Prostate gland (tissue), 2 donors: ENCODE data around the gene HSPH1. TPM values are rescaled to one million over a fixed set of nuclear protein-coding genes. Genes with fewer than 3 reads are reported as not detected.

ENCODE experiments used
- DNase-seq: peaks from one replicate; pipeline ENCODE4 v3.0.0-alpha.2; 2019; ENCODE audit warnings: low spot score
- H3K27ac ChIP-seq, 2 donors: fragments of 200-600 bp; sonication (generic); 2 replicates each; pipeline ENCODE4 v1.5.1; 2017 to 2019
- H3K27me3 ChIP-seq: fragments of 200-600 bp; sonication (generic); replicated peaks from 2 replicates; pipeline ENCODE4 v1.5.1; 2019; ENCODE audit not compliant: insufficient read depth
- H3K36me3 ChIP-seq, 2 donors: fragments of 200-600 bp; sonication (generic); 1 replicate in 1 of 2; 2 replicates in 1 of 2; pipeline versions ENCODE4 v1.5.1 to v1.8.1; 2017 to 2019
- H3K4me1 ChIP-seq: fragments of 200-600 bp; sonication (generic); replicated peaks from 2 replicates; pipeline ENCODE4 v1.5.1; 2019
- H3K4me3 ChIP-seq, 2 donors: fragments of 200-600 bp; sonication (generic); 2 replicates each; pipeline ENCODE4 v1.5.1; 2017 to 2019
- H3K9me3 ChIP-seq: fragments of 200-600 bp; sonication (generic); 2 replicates; pipeline ENCODE4 v1.5.1; 2017
- POLR2A ChIP-seq: fragments of 450-650 bp; IDR thresholded peaks from one replicate; pipeline ENCODE4 v1.6.1; 2016; ENCODE audit warnings: antibody characterized with exemption, mild to moderate bottlenecking
- POLR2AphosphoS5 ChIP-seq: sonication (generic); formaldehyde crosslinking; IDR thresholded peaks from one replicate; pipeline ENCODE4 v1.6.1; 2017; ENCODE audit warnings: antibody characterized with exemption
- WGBS: methylation state at CpG from one replicate; pipeline ENCODE4 v1.1.5; 2018; 5-methylcytosine and 5-hydroxymethylcytosine counted together
- intact Hi-C: fragments of 100-400 bp; cut with DNase I; formaldehyde crosslinking; loops from one replicate; pipeline ENCODE4 v1.14.2; 2022
- total RNA-seq, 2 donors: library from RNA; depleted of rRNA; stranded (reverse); fragments of >200 nt; gene quantifications; one replicate each; pipeline ENCODE4 v1.1.0, GENCODE V29; 2016
- TF ChIP-seq, protein P1 (sequence below), 4 experiments: fragments of 200-600 bp in 2 of 4; fragments of 450-650 bp in 2 of 4; sonication (generic) in 2 of 4; IDR thresholded peaks; 1 replicate in 3 of 4; 2 replicates in 1 of 4; pipeline ENCODE4 v1.5.1; 2016 to 2019; ENCODE audit warnings: antibody characterized with exemption in 4 of 4, mild to moderate bottlenecking in 2 of 4, moderate library complexity in 2 of 4

HSPH1 gene
- total RNA-seq, 2 donors from 2014 or later: 33.5 to 60.6 TPM

DNA sequence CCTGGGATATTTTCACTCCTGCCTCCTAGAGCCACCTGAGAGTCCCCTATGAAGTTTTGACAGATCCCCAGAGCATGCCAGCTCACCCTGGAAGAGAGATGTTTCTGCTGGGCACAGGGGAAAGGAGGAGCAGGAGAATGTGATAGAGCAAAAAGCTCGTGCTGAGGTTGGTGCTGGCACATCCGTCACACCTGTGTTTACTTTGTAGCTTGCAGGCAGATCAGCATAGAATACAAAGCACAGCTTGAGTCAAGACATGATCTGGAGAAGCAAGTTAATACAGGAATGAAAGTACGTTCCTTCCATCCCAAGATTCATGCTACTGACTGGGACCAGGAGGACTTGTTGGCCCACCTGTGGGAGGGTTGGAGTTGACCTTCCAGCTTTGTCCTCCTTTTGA is 46.1 kb downstream of the HSPH1 start:
- intact Hi-C loops: no loop called here
- no peaks in the 10 kb centered on the region for H3K9me3 ChIP-seq
- H3K27me3 ChIP-seq: no peaks in the 10 kb centered on the region
- TF ChIP-seq, protein P1, sequence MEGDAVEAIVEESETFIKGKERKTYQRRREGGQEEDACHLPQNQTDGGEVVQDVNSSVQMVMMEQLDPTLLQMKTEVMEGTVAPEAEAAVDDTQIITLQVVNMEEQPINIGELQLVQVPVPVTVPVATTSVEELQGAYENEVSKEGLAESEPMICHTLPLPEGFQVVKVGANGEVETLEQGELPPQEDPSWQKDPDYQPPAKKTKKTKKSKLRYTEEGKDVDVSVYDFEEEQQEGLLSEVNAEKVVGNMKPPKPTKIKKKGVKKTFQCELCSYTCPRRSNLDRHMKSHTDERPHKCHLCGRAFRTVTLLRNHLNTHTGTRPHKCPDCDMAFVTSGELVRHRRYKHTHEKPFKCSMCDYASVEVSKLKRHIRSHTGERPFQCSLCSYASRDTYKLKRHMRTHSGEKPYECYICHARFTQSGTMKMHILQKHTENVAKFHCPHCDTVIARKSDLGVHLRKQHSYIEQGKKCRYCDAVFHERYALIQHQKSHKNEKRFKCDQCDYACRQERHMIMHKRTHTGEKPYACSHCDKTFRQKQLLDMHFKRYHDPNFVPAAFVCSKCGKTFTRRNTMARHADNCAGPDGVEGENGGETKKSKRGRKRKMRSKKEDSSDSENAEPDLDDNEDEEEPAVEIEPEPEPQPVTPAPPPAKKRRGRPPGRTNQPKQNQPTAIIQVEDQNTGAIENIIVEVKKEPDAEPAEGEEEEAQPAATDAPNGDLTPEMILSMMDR (IDR thresholded peaks at IDR 0.05): no peak
- TF ChIP-seq POLR2A: no peak
- peak; percentile 30 for TF ChIP-seq POLR2AphosphoS5
- peak; percentile 40 for DNase-seq
- no peaks in the 10 kb centered on the region for H3K36me3 ChIP-seq
- H3K4me3 ChIP-seq: no peak overlapping the region
- no peak overlapping the region for H3K27ac ChIP-seq
- no peaks in the 10 kb centered on the region for H3K4me1 ChIP-seq
- WGBS: 60% methylated on average over 3 of the region's 3 CpGs

DNA sequence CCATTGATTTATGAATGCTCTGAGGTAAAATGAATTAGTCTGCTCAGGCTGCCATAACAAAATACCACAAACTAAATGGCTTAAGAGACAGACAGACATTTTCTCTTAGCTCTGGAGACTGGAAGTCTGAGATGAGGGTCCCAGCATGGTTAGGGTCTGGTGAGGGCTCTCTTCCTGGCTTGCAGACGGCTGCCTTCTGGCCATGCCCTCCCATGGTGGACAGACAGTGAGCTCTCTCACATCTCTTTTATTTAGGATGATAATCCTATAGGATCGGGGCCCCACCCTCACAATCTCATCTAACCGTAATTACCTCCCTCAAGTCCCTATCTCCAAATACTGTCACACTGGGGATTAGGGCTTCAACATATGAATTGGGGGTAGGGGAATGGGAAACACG is 47.1 kb downstream of the HSPH1 start:
- no peak overlapping the region for H3K27ac ChIP-seq
- no peak for DNase-seq
- H3K4me3 ChIP-seq: no peak overlapping the region
- H3K9me3 ChIP-seq: no peaks in the 10 kb centered on the region
- TF ChIP-seq POLR2AphosphoS5: no peak
- TF ChIP-seq POLR2A: no peak
- TF ChIP-seq, protein P1 (IDR thresholded peaks at IDR 0.05): no peak
- 78% methylated on average over 4 of the region's 4 CpGs for WGBS
- intact Hi-C loops: no loop called here
- H3K4me1 ChIP-seq: no peaks in the 10 kb centered on the region
- no peaks in the 10 kb centered on the region for H3K36me3 ChIP-seq
- no peaks in the 10 kb centered on the region for H3K27me3 ChIP-seq

DNA sequence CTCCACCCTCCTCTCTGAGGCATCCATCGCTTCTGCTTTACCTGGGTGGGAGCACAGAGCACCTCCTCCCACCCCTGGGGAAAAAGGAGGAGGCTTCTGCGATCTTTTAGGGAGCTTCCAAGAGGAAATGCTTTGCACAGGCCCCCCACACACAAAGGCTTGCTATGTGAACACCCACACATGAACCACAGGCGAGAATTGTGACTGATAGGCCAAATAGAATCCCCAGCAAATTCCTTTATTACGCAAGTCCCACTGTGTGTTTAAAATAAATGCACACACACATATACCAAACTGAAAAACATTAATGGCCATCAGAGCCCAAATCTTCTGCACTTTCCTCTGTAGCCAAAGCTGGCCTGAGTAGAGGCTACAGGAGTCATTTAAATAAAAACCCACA is 50.6 kb downstream of the HSPH1 start:
- H3K9me3 ChIP-seq: no peaks in the 10 kb centered on the region
- no peak for TF ChIP-seq POLR2A
- TF ChIP-seq, protein P1 (IDR thresholded peaks at IDR 0.05): no peak
- TF ChIP-seq POLR2AphosphoS5: no peak
- no peaks in the 10 kb centered on the region for H3K36me3 ChIP-seq
- DNase-seq: no peak
- WGBS: 75% methylated on average over 4 of the region's 4 CpGs
- H3K4me3 ChIP-seq: no peak overlapping the region
- H3K27me3 ChIP-seq: no peaks in the 10 kb centered on the region
- H3K4me1 ChIP-seq: no peaks in the 10 kb centered on the region
- H3K27ac ChIP-seq: no peak overlapping the region
- intact Hi-C loops: no loop called here

DNA sequence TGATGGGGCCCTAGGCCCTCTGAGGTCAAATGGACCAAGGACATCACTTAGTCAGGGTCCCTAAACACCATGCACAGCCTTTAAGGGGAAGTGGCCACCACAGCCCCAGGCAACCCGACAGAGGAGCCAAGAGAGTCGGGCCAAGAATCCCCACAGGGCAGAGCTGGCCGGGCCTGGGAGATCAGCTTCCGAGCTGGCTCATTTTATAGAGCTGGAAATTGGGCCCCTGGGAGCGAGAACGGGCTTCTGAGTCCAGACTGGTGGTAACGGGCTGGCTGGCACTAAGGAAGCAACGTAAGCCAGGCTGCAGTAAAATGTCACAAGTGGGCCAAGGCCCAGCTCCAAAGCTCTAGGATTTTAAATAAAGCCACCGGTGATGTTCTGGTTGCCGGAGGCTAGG is 51.1 kb downstream of the HSPH1 start:
- no peaks in the 10 kb centered on the region for H3K9me3 ChIP-seq
- no peak for DNase-seq

DNA sequence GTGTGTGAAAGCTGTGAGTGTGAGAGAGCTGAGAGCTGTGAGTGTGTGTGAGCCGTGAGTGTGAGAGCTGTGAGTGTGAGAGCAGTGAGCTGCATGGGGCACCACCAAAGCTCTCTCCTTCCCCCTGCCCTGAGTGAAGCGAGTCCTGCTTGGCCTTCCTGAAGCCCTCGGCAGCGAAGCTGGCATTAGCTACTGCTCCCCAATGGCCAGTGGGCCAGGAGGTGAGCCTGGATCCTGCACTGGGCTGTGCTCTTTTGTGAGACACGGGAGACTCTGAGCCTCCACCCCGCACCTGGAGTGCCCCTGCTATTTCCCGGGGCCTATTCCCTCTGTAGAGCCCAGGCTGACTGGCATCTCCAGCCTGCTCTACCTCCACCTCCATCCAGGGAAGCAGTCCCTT is 51.5 kb downstream of the HSPH1 start:
- TF ChIP-seq POLR2A: no peak
- TF ChIP-seq, protein P1 (IDR thresholded peaks at IDR 0.05): no peak
- Histone ChIP-seq H3K9me3 (no peaks in the 10 kb centered on the region), H3K4me3 (no peak overlapping the region), H3K27me3 (no peaks in the 10 kb centered on the region), H3K27ac (no peak overlapping the region), H3K36me3 (no peaks in the 10 kb centered on the region), H3K4me1 (no peaks in the 10 kb centered on the region)
- DNase-seq: no peak
- intact Hi-C loops: no loop called here
- WGBS: 96% methylated on average over 7 of the region's 7 CpGs

More for the DNA sequence above, 51.1 kb downstream of the HSPH1 start:
- no peaks in the 10 kb centered on the region for H3K4me1 ChIP-seq
- no peaks in the 10 kb centered on the region for H3K27me3 ChIP-seq
- no peaks in the 10 kb centered on the region for H3K36me3 ChIP-seq
- WGBS: 29% methylated on average over 10 of the region's 10 CpGs
- no peak for TF ChIP-seq POLR2A
- TF ChIP-seq, protein P1 (IDR thresholded peaks at IDR 0.05): no peak
- TF ChIP-seq POLR2AphosphoS5: no peak
- intact Hi-C loops: no loop called here
- H3K4me3 ChIP-seq: no peak overlapping the region
- H3K27ac ChIP-seq: no peak overlapping the region
